AG08396 (cell line): ENCODE results near the gene UCP3.

ENCODE experiments used
- DNase-seq: peaks from one replicate; pipeline ENCODE4 v3.0.0; 2012; ENCODE audit warnings: low spot score, mixed read lengths

The UCP3 gene

DNA sequence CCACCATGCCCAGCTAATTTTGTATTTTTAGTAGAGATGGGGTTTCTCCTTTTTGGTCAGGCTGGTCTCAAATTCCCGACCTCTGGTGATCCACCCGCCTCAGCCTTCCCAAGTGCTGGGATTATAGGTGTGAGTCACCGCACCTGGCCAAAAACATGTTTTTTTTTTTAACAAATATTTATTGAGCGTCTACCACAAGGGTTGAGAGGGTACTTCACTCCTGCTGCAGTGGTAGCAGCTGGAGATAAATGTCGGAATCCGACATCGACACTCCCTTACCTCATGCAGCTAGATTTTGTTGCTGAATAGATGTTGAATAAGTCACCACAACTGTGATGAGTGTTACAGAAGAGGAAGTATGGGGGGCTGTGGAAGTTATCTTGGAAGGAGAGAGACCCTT, 57.1 kb downstream of the UCP3 start:
- DNase-seq: no peak

DNA sequence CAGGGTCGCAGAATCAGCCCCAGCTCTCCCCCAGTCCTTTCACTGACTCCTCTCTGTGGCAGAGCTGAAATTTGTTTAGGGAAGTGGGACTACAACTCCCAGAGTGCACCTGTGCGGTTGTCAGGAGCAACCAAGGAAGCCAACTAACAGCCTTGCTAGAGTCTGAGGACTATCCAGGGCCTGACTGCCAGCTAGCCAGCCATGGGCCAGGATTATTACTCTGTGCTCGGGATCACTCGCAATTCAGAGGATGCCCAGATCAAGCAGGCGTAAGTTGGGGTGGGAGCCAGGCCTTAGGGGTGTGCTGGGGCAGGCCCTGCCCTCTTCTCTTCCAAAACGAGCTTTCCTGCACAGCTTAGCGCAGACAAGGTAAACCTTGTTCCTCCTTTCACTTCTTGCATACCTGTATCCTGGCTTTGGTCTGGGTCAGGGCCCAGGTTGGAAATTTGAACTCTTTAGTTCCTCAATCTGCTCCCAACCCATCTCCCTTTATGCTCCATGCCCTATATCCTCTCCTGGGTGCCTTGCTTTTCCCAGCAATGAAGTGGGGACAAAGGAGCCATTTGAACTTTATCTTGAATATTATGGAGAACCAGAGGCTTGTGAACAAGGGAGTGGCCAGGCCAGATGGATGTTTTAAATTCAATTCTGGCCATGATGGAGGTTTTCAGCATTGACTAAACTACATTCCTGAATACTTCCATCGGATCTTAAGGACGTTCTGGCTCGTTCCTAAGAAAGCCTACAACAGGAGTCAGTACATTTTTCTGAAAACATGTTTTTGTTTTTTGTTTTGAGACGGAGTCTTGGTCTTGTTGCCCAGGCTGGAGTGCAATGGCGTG, 57.8 kb downstream of the UCP3 start, which contains the start of gene DNAJB13:
Gene DNAJB13 (plus strand): TSS at position 158 of the 842 bp plus-strand sequence. CDS start 44 bp downstream, at position 202.
- peak; percentile 84 for DNase-seq
